Vagina (tissue), 2 donors: ENCODE data around the gene IL36A. TPM values are rescaled to one million over a fixed set of nuclear protein-coding genes. Genes with fewer than 3 reads are reported as not detected.

ENCODE experiments used
- DNase-seq, 2 donors: peaks; one replicate each; pipeline ENCODE4 v3.0.0-alpha.2; 2017; ENCODE audit errors: extremely low spot score in 2 of 2
- H3K27ac ChIP-seq: fragments of 200-600 bp; sonication (generic); one replicate; pipeline ENCODE4 v1.5.1; 2019
- H3K27me3 ChIP-seq: fragments of 200-600 bp; sonication (generic); one replicate; pipeline ENCODE4 v1.5.1; 2019
- H3K36me3 ChIP-seq, 2 donors: fragments of 200-600 bp; sonication (generic); one replicate each; pipeline ENCODE4 v1.5.1; 2017 to 2019
- H3K4me1 ChIP-seq: fragments of 200-600 bp; sonication (generic); one replicate; pipeline ENCODE4 v1.5.1; 2019
- H3K4me3 ChIP-seq, 2 donors: fragments of 200-600 bp; sonication (generic); 1 replicate in 1 of 2; 2 replicates in 1 of 2; pipeline ENCODE4 v1.5.1; 2016 to 2019
- H3K9me3 ChIP-seq: fragments of 200-600 bp; sonication (generic); one replicate; pipeline ENCODE4 v1.5.1; 2019
- POLR2A ChIP-seq, 2 donors: fragments of 450-650 bp; IDR thresholded peaks; one replicate each; pipeline ENCODE4 v1.6.1; 2017; ENCODE audit warnings: antibody characterized with exemption in 2 of 2, mild to moderate bottlenecking in 2 of 2, moderate library complexity in 2 of 2
- POLR2AphosphoS5 ChIP-seq, 2 donors: sonication (generic); formaldehyde crosslinking; IDR thresholded peaks; one replicate each; pipeline ENCODE4 v1.9.0; 2017; ENCODE audit warnings: antibody characterized with exemption in 2 of 2, mild to moderate bottlenecking in 2 of 2, low read depth in 1 of 2; ENCODE audit not compliant: insufficient read depth in 1 of 2
- intact Hi-C: fragments of 100-400 bp; cut with DNase I; formaldehyde crosslinking; loops from one replicate; pipeline ENCODE4 v1.15.1; 2023
- total RNA-seq: library from RNA; depleted of rRNA; stranded (reverse); fragments of >200 nt; gene quantifications from one replicate; pipeline ENCODE4 v1.2.3, GENCODE V29; 2016
- TF ChIP-seq, protein P1 (sequence below), 3 experiments: fragments of 450-650 bp in 2 of 3; fragments of 200-600 bp in 1 of 3; sonication (generic) in 1 of 3; IDR thresholded peaks; one replicate each; pipeline ENCODE4 v1.5.1; 2017 to 2019; ENCODE audit warnings: antibody characterized with exemption in 3 of 3, mild to moderate bottlenecking in 2 of 3, moderate library complexity in 2 of 3

Gene IL36A
- total RNA-seq, 1 donor from 2014 or later = 2.7 TPM

DNA sequence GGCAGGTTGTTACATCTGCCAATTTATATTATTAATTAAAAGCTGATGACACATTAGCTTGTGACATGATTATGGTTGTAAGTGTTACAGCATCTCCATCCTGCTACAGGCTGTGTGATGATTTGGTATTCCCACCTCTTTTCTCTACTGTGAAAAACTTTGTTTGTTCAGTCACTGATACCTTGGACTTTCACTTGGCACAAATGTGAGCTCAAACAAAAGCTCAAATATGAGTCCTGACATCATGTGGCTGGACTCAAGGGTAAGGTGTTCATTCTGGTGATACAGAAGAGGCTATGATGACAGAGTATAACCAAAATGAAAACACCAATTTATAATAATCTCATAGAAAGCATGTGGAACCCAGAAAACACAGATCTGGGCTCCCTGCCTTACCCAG is 11.4 kb upstream of the IL36A start:
- no peaks in the 10 kb centered on the region for H3K9me3 ChIP-seq
- H3K27me3 ChIP-seq = no peaks in the 10 kb centered on the region
- H3K36me3 ChIP-seq = no peaks in the 10 kb centered on the region
- H3K4me3 ChIP-seq = no peak overlapping the region
- no peak overlapping the region for H3K27ac ChIP-seq
- DNase-seq = no peak
- no peak for TF ChIP-seq POLR2AphosphoS5 (IDR thresholded peaks at IDR 0.05; ENCODE audit: insufficient read depth in 1 of 2, low read depth in 1 of 2)
- TF ChIP-seq POLR2A (IDR thresholded peaks at IDR 0.05) = no peak
- TF ChIP-seq, protein P1, sequence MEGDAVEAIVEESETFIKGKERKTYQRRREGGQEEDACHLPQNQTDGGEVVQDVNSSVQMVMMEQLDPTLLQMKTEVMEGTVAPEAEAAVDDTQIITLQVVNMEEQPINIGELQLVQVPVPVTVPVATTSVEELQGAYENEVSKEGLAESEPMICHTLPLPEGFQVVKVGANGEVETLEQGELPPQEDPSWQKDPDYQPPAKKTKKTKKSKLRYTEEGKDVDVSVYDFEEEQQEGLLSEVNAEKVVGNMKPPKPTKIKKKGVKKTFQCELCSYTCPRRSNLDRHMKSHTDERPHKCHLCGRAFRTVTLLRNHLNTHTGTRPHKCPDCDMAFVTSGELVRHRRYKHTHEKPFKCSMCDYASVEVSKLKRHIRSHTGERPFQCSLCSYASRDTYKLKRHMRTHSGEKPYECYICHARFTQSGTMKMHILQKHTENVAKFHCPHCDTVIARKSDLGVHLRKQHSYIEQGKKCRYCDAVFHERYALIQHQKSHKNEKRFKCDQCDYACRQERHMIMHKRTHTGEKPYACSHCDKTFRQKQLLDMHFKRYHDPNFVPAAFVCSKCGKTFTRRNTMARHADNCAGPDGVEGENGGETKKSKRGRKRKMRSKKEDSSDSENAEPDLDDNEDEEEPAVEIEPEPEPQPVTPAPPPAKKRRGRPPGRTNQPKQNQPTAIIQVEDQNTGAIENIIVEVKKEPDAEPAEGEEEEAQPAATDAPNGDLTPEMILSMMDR (IDR thresholded peaks at IDR 0.05) = no peak
- no peaks in the 10 kb centered on the region for H3K4me1 ChIP-seq
- intact Hi-C loops = no loop called here

DNA sequence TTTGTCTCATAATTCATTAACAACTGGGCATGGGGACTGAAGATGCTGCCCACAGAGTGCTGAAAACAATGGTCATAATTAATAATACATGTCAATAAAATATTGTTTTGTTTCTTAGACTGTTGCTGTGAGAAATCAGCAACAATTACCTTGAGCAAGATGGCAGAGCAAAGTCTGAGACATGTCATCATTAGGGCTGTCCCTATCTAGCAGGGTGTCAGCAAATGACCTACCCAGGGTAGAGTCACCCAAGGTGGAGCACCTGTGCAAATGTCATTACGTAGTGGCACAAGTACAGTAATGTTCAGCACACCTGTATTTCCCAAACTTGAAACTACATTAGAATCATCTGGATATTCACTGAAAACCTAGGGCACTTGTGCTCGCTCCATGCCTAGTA is 10.6 kb upstream of the IL36A start:
- no peaks in the 10 kb centered on the region for H3K27me3 ChIP-seq
- peak in 1 of 2 donors; percentile 22 for DNase-seq
- no peak for TF ChIP-seq POLR2A (IDR thresholded peaks at IDR 0.05)
- TF ChIP-seq, protein P1 (IDR thresholded peaks at IDR 0.05) = no peak
- TF ChIP-seq POLR2AphosphoS5 (IDR thresholded peaks at IDR 0.05; ENCODE audit: insufficient read depth in 1 of 2, low read depth in 1 of 2) = no peak
- H3K4me1 ChIP-seq = no peaks in the 10 kb centered on the region
- intact Hi-C loops = no loop called here
- H3K4me3 ChIP-seq = no peak overlapping the region
- no peaks in the 10 kb centered on the region for H3K9me3 ChIP-seq
- H3K36me3 ChIP-seq = no peaks in the 10 kb centered on the region
- H3K27ac ChIP-seq = no peak overlapping the region

DNA sequence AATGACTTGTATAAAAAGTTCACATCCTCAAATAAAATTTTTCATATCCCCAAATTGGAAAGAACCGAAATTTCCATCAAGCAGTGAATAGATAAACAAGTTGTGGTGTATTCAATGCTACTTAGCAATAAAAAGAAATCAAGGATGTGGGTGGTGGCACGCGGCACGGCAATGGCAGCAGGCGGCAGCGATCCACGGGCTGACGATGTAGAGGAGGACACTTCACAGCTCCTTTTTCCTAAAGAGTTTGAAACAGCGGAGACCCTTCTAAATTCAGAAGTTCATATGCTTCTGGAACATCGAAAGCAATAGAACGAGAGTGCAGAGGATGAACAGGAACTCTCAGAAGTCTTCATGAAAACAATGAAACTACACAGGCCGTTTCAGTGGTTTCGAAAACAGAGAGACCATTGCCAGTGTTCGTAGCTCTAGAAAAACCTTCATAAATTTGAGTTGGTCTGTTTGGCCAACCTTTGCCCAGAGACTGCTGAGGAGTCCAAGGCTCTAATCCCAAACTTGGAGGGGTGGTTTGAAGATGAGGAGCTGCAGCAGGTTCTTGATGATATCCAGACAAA is 9.8 kb upstream of the IL36A start:
- intact Hi-C loops = no loop called here
- H3K27ac ChIP-seq = no peak overlapping the region

DNA sequence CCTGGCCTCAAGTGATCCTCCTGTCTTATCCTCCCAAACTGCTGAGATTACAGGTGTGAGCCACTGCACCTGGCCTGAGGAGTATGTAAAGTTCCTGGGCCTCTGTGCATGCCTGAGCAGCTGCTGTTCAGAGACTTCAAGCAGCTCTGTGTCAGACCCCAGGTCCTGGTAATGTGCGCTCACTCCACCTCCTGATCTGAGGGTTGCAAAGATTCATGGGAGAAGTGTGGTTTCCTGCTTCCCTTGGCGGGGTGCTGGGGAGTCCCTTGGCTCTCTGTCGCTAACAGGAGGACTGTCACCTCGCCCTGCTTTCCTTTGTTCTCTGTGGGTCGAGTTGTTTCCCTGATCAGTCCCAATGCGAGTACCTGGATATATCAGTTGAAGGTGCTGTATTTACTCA is 8.6 kb upstream of the IL36A start:
- H3K4me3 ChIP-seq = no peak overlapping the region
- no peak overlapping the region for H3K27ac ChIP-seq
- peak in 1 of 2 donors; percentile 75 for DNase-seq
- no peaks in the 10 kb centered on the region for H3K4me1 ChIP-seq
- intact Hi-C loops = no loop called here
- H3K36me3 ChIP-seq = no peaks in the 10 kb centered on the region
- TF ChIP-seq, protein P1 (IDR thresholded peaks at IDR 0.05) = no peak
- TF ChIP-seq POLR2AphosphoS5 (IDR thresholded peaks at IDR 0.05; ENCODE audit: insufficient read depth in 1 of 2, low read depth in 1 of 2) (no peak), POLR2A (IDR thresholded peaks at IDR 0.05) (no peak)
- H3K27me3 ChIP-seq = no peaks in the 10 kb centered on the region
- no peaks in the 10 kb centered on the region for H3K9me3 ChIP-seq

More for the DNA sequence above, 9.8 kb upstream of the IL36A start:
- DNase-seq = peak in 1 of 2 donors; percentile 29
- no peaks in the 10 kb centered on the region for H3K27me3 ChIP-seq
- no peaks in the 10 kb centered on the region for H3K36me3 ChIP-seq
- no peaks in the 10 kb centered on the region for H3K9me3 ChIP-seq
- no peak overlapping the region for H3K4me3 ChIP-seq
- H3K4me1 ChIP-seq = no peaks in the 10 kb centered on the region
- TF ChIP-seq, protein P1 (IDR thresholded peaks at IDR 0.05) = no peak
- TF ChIP-seq POLR2AphosphoS5 (IDR thresholded peaks at IDR 0.05; ENCODE audit: insufficient read depth in 1 of 2, low read depth in 1 of 2) (no peak), POLR2A (IDR thresholded peaks at IDR 0.05) (no peak)

DNA sequence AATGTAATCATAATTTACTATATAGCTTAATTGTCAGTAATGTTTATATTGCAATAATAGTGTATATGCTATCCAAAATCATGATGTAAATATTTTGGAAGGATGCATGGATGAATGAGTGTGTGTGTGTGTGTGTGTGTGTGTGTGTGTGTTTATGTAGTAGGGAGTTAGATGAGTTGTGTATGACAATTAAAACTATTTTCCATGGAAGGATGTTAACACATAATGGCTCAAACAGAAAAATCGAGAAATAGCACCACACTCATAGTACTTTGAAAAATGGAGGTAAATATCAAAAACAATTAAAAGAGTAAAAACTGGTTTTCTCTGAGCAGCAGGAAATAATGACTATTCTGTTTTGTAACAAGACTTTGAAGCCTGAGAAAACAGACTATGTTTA is 8.1 kb upstream of the IL36A start:
- intact Hi-C loops = no loop called here
- H3K36me3 ChIP-seq = no peaks in the 10 kb centered on the region
- H3K4me3 ChIP-seq = no peak overlapping the region
- H3K9me3 ChIP-seq = no peaks in the 10 kb centered on the region
- no peak for DNase-seq
- H3K27me3 ChIP-seq = no peaks in the 10 kb centered on the region
- H3K27ac ChIP-seq = no peak overlapping the region
- H3K4me1 ChIP-seq = no peaks in the 10 kb centered on the region
- TF ChIP-seq, protein P1 (IDR thresholded peaks at IDR 0.05) = no peak
- TF ChIP-seq POLR2A (IDR thresholded peaks at IDR 0.05) (no peak), POLR2AphosphoS5 (IDR thresholded peaks at IDR 0.05; ENCODE audit: insufficient read depth in 1 of 2, low read depth in 1 of 2) (no peak)
